ENCODE results near the gene CIDEA. TPM values are rescaled to one million over a fixed set of nuclear protein-coding genes. Genes with fewer than 3 reads are reported as not detected.

Gene CIDEA
- total RNA-seq, 1 experiment from 2014 or later: not detected

DNA sequence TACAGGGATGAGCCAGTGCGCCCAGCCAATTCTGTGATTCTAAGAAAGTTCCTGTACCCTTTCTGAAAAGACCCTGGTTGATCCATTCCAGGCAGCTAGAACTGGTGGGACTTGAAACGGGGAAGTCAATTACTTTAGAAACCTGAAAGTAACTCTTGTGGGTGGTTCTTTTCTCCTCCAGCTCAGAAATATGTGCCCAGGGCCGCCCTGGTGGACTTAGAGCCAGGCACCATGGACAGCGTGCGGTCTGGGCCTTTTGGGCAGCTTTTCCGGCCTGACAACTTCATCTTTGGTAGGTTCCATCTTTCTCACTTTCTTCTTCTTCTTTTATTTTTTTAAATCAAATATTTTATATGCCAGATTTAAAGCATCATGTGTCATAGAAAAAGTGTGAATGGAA lies 56.6 kb downstream of the CIDEA start:
- Histone ChIP-seq H3K4me1 (ENCODE audit: insufficient read depth, low read length) (peaks cover 4% of the 10 kb centered on the region; the same call in 1 of the 2 replicates), H2AK5ac (ENCODE audit: insufficient read length, low read length) (no peak overlapping the region), H4K91ac (ENCODE audit: insufficient read length, low read depth, low read length) (no peak overlapping the region), H4K5ac (ENCODE audit: insufficient read length, low read depth, low read length) (no peak overlapping the region), H3K4ac (ENCODE audit: low read depth, low read length) (no peak overlapping the region), H2BK20ac (ENCODE audit: low read depth, low read length, poor library complexity, severe bottlenecking) (no peak overlapping the region), H3K9me3 (ENCODE audit: control insufficient read depth, low read depth, low read length) (peaks cover 4% of the 10 kb centered on the region), H2BK15ac (ENCODE audit: low read depth, low read length) (no peak overlapping the region), H3K4me2 (ENCODE audit: insufficient read depth, insufficient read length, low read length) (no peak overlapping the region), H3K27ac (ENCODE audit: insufficient read length, low read depth, low read length) (no peak overlapping the region), H2BK12ac (ENCODE audit: insufficient read length, low read depth, low read length) (no peak overlapping the region), H3K23me2 (ENCODE audit: insufficient read length, low read depth, low read length, poor library complexity, severe bottlenecking) (peaks cover 14% of the 10 kb centered on the region), H3K79me2 (ENCODE audit: insufficient read depth, low read length) (peaks cover 2% of the 10 kb centered on the region; the same call in 1 of the 2 replicates), H3K27me3 (ENCODE audit: insufficient read depth, low read length) (peaks cover 7% of the 10 kb centered on the region; the same call in 1 of the 2 replicates), H3K79me1 (ENCODE audit: insufficient read depth, low read depth, low read length, poor library complexity, severe bottlenecking) (no peaks in the 10 kb centered on the region), H3K14ac (ENCODE audit: insufficient read depth, low read length) (no peak overlapping the region), H3T11ph (ENCODE audit: low read length) (no peak overlapping the region), H3K9ac (ENCODE audit: extremely low read depth, insufficient read length, low read length) (no peak overlapping the region), H4K20me1 (ENCODE audit: control insufficient read depth, insufficient read depth, insufficient read length) (no peaks in the 10 kb centered on the region), H4K8ac (replicated peaks; ENCODE audit: insufficient read length, low read depth, low read length) (no peak overlapping the region), H3K23ac (ENCODE audit: insufficient read length, low read depth, low read length) (no peak overlapping the region), H2AFZ (ENCODE audit: low read length) (no peak overlapping the region), H3K18ac (ENCODE audit: insufficient read length, low read depth, low read length) (no peak overlapping the region), H3K56ac (ENCODE audit: insufficient read length, low read depth, low read length) (no peak overlapping the region), H2BK120ac (ENCODE audit: low read depth, low read length, poor library complexity, severe bottlenecking) (no peak overlapping the region), H2BK5ac (ENCODE audit: insufficient read length, low read length) (no peak overlapping the region)
- Mint-ChIP-seq H3K4me3 (peak overlapping the region in 1 of 2 experiments; percentile 60; a peak in 2 of 5 replicates), H3K9me3 (peaks cover 5 to 12% of the 10 kb centered on the region in 2 experiments; a peak in 4 of 5 replicates), H3K4me1 (peaks cover 33 to 34% of the 10 kb centered on the region in 2 experiments), H3K27me3 (ENCODE audit: low read depth) (peaks cover 19% of the 10 kb centered on the region), H3K27ac (no peak overlapping the region), H3K36me3 (ENCODE audit: insufficient read depth in 1 of 3, low read depth in 3 of 3) (peaks cover 36 to 53% (median 37%) of the 10 kb centered on the region in 3 experiments)
- TF ChIP-seq CTCF (conservative IDR thresholded peaks at IDR 0.05): no peak
- DNase-seq: no peak
- no CpG with 5 or more reads among the region's 6 CpGs for WGBS (ENCODE audit: extremely low coverage, insufficient read length, low lambda C conversion rate)
